Fibroblast of villous mesenchyme (primary cell): Measurements from ENCODE around the gene HDGF. TPM values are rescaled to one million over a fixed set of nuclear protein-coding genes. Genes with fewer than 3 reads are reported as not detected.

Experiments used
- DNase-seq: peaks from one replicate; pipeline ENCODE4 v3.0.0-alpha.2; 2010; ENCODE audit warnings: low read depth
- H3K4me3 ChIP-seq: 2 replicates; pipeline ENCODE4 v1.5.1; 2011; ENCODE audit warnings: low read depth, mild to moderate bottlenecking, low read length
- total RNA-seq: library from RNA; depleted of rRNA; stranded (reverse); fragments of >200 nt; gene quantifications from 2 replicates; pipeline ENCODE4 v1.2.3, GENCODE V29; 2012
- TF ChIP-seq, protein P1 (sequence below): IDR thresholded peaks from 2 replicates; pipeline ENCODE4 v1.5.1; 2012; ENCODE audit warnings: low read depth, mild to moderate bottlenecking, low read length; ENCODE audit not compliant: insufficient read depth

HDGF gene
- total RNA-seq, 1 donor = 196 TPM

DNA sequence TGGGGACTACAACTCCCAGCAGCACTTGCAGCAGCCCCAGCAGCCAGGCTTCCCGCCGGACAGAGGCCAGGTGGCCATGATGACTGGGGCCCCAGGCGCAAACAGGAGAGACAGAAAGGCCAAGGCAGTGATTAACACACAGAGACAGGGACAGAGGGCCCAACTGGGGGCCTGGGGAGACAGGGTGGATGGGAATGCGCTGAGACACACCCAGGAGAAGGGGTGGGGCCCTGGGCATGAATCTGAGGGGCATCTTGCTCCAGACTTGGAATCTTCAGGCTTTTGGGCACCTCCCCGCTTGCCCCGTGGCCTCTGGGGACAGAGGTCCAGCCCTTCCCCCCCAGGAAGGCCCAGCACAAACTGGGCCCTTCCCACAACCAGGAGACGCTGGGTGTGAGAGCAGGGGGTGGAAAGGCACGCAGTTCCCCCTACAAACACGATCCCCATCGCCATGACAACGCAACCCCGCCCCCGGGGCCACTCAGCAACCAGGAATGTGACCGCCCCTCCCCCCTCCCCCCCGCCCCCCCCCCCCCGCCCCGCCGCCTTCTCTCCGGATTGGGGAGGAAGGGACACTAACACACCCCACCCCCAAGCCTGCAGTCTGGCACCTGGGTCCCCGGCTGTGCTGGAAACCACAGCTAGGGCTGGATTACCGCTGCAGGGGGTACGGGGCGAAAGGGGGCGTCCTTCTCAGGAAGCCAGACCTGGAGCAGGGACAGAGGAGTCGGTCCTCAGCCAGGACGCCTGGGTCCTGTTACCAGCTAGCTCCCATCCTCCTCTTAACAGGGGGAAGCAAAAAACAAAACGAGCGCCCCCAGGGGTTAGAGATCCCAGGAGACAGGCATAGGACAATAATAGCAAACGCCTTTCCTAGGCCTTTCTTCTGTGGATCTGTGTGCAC, 4.5 kb downstream of the HDGF start:
- DNase-seq = peak; percentile 93
- TF ChIP-seq, protein P1, sequence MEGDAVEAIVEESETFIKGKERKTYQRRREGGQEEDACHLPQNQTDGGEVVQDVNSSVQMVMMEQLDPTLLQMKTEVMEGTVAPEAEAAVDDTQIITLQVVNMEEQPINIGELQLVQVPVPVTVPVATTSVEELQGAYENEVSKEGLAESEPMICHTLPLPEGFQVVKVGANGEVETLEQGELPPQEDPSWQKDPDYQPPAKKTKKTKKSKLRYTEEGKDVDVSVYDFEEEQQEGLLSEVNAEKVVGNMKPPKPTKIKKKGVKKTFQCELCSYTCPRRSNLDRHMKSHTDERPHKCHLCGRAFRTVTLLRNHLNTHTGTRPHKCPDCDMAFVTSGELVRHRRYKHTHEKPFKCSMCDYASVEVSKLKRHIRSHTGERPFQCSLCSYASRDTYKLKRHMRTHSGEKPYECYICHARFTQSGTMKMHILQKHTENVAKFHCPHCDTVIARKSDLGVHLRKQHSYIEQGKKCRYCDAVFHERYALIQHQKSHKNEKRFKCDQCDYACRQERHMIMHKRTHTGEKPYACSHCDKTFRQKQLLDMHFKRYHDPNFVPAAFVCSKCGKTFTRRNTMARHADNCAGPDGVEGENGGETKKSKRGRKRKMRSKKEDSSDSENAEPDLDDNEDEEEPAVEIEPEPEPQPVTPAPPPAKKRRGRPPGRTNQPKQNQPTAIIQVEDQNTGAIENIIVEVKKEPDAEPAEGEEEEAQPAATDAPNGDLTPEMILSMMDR = peak; percentile 26

GRCh38 chr1:156746406-156746727, 5.1 kb downstream of the HDGF start:
- TF ChIP-seq, protein P1 = no peak
- no peak for DNase-seq
- H3K4me3 ChIP-seq = peak overlapping the region; percentile 87

More for the DNA sequence above, 4.5 kb downstream of the HDGF start:
- H3K4me3 ChIP-seq = peak overlapping the region; percentile 87

DNA sequence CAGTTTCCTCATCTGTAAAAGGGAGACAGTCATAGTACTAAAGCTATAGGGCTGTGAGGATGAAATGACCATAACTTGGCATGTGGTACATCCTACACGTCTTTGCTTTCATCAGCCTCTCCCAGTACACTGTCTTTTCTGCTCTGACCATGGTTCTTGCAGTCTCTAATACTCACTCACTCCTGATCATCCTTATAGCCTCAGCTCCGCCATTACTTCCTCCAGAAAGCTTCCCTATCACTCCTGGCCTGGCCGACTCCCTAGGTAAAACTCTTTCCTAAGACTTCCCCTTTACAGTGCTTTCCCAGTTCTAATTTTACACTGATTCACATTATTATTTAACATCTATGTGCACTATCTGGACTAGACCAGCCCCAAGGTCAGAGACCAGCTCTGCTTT, 5.6 kb downstream of the HDGF start:
- no peak overlapping the region for H3K4me3 ChIP-seq
- DNase-seq = no peak
- TF ChIP-seq, protein P1 = no peak

DNA sequence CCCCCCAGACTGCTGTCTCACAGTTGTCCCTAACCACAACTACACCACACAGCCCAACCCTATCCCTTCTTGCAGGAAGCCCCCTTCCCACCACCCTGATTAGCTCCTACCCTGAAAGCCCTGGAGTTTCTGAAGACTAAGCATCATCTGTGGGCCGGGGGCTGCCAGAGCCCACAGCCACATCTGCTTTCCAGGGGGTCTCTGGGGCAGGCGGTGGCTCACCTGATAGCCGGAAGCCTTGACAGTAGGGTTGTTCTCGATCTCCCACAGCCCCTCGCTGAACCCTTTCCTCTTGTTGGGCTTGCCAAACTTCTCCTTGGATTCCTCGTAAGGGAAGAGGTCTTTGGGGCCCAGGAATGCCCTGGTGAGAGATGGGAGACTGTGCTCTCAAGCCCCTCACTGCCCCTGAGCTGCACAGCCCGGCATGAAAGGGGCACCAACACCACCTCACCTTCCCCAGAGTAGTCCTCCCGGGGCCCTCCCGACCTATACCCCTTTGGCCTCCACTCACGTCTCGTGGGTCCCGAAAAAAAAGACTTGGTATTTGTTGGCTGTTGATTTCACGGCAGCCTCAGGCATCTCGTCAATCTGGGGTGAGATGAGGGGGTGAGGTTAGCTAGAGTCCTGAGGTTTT, 6.6 kb downstream of the HDGF start:
- no peak overlapping the region for H3K4me3 ChIP-seq
- no peak for DNase-seq
- TF ChIP-seq, protein P1 = no peak

GRCh38 chr1:156744344-156744743, 7.1 kb downstream of the HDGF start:
- DNase-seq = no peak
- TF ChIP-seq, protein P1 = no peak
- H3K4me3 ChIP-seq = no peak overlapping the region

GRCh38 chr1:156743367-156744302, 7.8 kb downstream of the HDGF start:
- DNase-seq = no peak
- no peak overlapping the region for H3K4me3 ChIP-seq
- TF ChIP-seq, protein P1 = no peak
